ENCODE data around the gene CAMLG. TPM values are rescaled to one million over a fixed set of nuclear protein-coding genes. Genes with fewer than 3 reads are reported as not detected.

CAMLG gene
- total and polyA plus RNA-seq, 2 of the 13 experiments (the other 11 are each of a cell fraction or from before 2014, with no cell fraction given) = 14.2 to 19.8 TPM

- TF ChIP-seq ZNF572 (CRISPR knock-in tag; IDR thresholded peaks at IDR 0.05) (peak; percentile 91; the same call in 1 of the 2 replicates), ATM (IDR thresholded peaks at IDR 0.05; ENCODE audit: borderline replicate concordance) (no peak), RNF219 (CRISPR knock-in tag; IDR thresholded peaks at IDR 0.05) (no peak), MYC (CRISPR knock-in tag; IDR thresholded peaks at IDR 0.05; ENCODE audit: borderline replicate concordance) (peak; percentile 98), KAT8 (CRISPR knock-in tag; IDR thresholded peaks at IDR 0.05) (peak; percentile 93), AFF4 (CRISPR knock-in tag; IDR thresholded peaks at IDR 0.05) (no peak), ZNF781 (CRISPR knock-in tag; IDR thresholded peaks at IDR 0.05; ENCODE audit: borderline replicate concordance, not compliant biosample characterization) (no peak), ZNF232 (CRISPR knock-in tag; IDR thresholded peaks at IDR 0.05; ENCODE audit: borderline replicate concordance) (peak; percentile 92; the same call in 1 of the 2 replicates), CBX2 (IDR thresholded peaks at IDR 0.05; ENCODE audit: low read depth, low read length) (no peak), CBX2 (CRISPR knock-in tag; IDR thresholded peaks at IDR 0.05; ENCODE audit: low read depth) (peak; percentile 67; the same call in 1 of the 2 replicates), ZNF780A (CRISPR knock-in tag; IDR thresholded peaks at IDR 0.05) (no peak), ZNF234 (CRISPR knock-in tag; conservative IDR thresholded peaks at IDR 0.05) (no peak), TSC22D2 (CRISPR knock-in tag; IDR thresholded peaks at IDR 0.05; ENCODE audit: borderline replicate concordance) (peak; percentile 79), ZNF335 (CRISPR knock-in tag; IDR thresholded peaks at IDR 0.05) (peak; percentile 98), JDP2 (CRISPR knock-in tag; IDR thresholded peaks at IDR 0.05; ENCODE audit: borderline replicate concordance) (no peak)
These were observed at the start of gene CAMLG (continued) for GRCh38 chr5:134738133-134738962.
